ENCODE results near the gene SNX24.
"Not testable (repeated sequence)": the region's sequence is repeated elsewhere in the genome, so short reads cannot be mapped to it uniquely, and the experiment has no call there.

SNX24 gene

GRCh38 chr5:122924719-122925395 lies 79.4 kb downstream of the SNX24 start:
- no peak for DNase-seq

- no peak for DNase-seq
Measured at GRCh38 chr5:122929001-122929400, 83.6 kb downstream of the SNX24 start.

GRCh38 chr5:122929980-122930379 lies 84.6 kb downstream of the SNX24 start:
- no peak for DNase-seq

- DNase-seq, result no peak
Measured at GRCh38 chr5:122933956-122934355, 88.5 kb downstream of the SNX24 start.

- DNase-seq, result no peak
Measured at GRCh38 chr5:122936088-122936487, 90.7 kb downstream of the SNX24 start.

GRCh38 chr5:122937914-122938313 lies 92.5 kb downstream of the SNX24 start:
- DNase-seq, result no peak

- no peak for DNase-seq
Measured at GRCh38 chr5:122940890-122941289, 95.5 kb downstream of the SNX24 start.

GRCh38 chr5:122941737-122942136 lies 96.3 kb downstream of the SNX24 start:
- DNase-seq, result no peak

- peak; percentile 27 for DNase-seq
Measured at GRCh38 chr5:122942164-122942914, 96.9 kb downstream of the SNX24 start.

GRCh38 chr5:122943050-122943698 lies 97.8 kb downstream of the SNX24 start:
- no peak for DNase-seq

GRCh38 chr5:122944051-122944450 lies 98.6 kb downstream of the SNX24 start:
- DNase-seq, result no peak

GRCh38 chr5:122947372-122947771 lies 102.0 kb downstream of the SNX24 start:
- DNase-seq, result no peak

GRCh38 chr5:122947772-122948171 lies 102.4 kb downstream of the SNX24 start:
- no peak for DNase-seq

- no peak for DNase-seq
Measured at GRCh38 chr5:122948319-122948718, 102.9 kb downstream of the SNX24 start.

GRCh38 chr5:122951658-122952057 lies 106.2 kb downstream of the SNX24 start:
- no peak for DNase-seq

GRCh38 chr5:122954719-122955118 lies 109.3 kb downstream of the SNX24 start:
- no peak for DNase-seq

- DNase-seq, result no peak
Measured at GRCh38 chr5:122957457-122957856, 112.0 kb downstream of the SNX24 start.

GRCh38 chr5:122959740-122960445 lies 114.5 kb downstream of the SNX24 start:
- no peak for DNase-seq

GRCh38 chr5:122963305-122963704 lies 117.9 kb downstream of the SNX24 start:
- DNase-seq, result no peak

GRCh38 chr5:122965111-122965510 lies 119.7 kb downstream of the SNX24 start:
- no peak for DNase-seq

GRCh38 chr5:122967085-122967484 lies 121.7 kb downstream of the SNX24 start:
- no peak for DNase-seq

- no peak for DNase-seq
Measured at GRCh38 chr5:122967625-122968024, 122.2 kb downstream of the SNX24 start.

- DNase-seq, result not testable (repeated sequence)
Measured at GRCh38 chr5:122968056-122968455, 122.6 kb downstream of the SNX24 start.
